Islet of Langerhans (tissue), 1 donor: ENCODE results near the gene PCDHA1.

Experiments
- FAIRE-seq: peaks from one replicate; lab custom pipeline; 2011; peaks lifted over from hg19 to GRCh38; lab: Jason Lieb, UNC

PCDHA1 gene

GRCh38 chr5:141042555-141042954, 256.6 kb downstream of the PCDHA1 start:
- no peak for FAIRE-seq

GRCh38 chr5:141050622-141051520, 264.9 kb downstream of the PCDHA1 start, which contains the start of gene PCDHB1:
TSS of gene PCDHB1 (plus strand) at chr5:141051374. CDS start at chr5:141051471, 97 bp downstream.
- no peak for FAIRE-seq

DNA sequence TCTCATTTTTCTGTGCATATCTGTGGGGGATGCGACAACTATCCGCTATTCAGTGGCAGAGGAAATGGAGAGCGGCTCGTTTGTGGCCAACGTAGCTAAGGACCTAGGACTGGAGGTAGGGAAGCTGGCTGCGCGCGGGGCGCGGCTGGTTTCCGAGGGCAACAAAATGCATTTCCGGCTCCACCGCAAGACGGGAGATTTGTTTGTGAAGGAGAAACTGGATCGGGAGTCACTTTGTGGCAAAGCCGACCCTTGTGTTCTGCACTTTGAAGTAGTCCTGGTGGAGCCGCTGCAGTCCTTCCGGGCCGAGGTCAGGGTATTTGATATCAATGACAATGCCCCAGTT, 265.6 kb downstream of the PCDHA1 start:
- no peak for FAIRE-seq
